ENCODE results near the gene SNRK.

The SNRK gene

DNA sequence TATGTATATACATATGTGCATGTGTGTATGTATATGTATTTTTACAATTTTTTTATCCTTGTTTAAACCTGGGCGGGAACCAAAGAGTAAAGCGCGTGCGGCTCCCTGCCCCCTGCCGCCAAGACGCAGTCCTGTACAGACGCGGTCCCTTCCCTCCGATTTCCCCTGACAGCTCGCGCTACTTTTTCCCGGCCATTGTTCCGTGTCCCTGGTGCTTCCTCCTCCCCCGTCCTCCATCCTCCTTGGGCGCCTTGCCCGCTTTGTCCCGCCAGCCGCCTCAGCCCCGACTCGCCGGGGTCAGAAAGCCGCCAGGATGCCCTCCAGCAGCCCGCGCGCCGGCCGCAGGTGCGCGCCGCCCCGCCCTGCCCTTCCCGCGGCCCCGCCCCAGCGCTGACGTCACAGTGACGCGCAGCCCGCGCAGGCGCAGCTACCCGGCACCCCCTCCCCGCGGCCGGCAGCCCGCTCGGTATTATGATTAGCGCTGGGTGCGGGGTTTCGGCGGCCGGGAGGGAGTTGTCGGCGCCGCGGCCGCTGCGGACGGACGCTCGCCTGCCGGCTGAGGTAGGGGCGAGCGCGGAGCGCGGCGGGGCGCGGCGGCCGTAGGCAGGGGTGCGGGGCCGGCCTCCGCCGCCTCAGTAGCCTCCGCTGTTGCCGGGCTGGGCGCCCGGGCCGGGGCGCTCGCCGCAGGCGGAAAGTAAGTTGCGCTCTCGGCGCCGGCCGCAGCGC lies at the start of gene SNRK:
SNRK (plus strand) TSS at position 426 of the 726 bp plus-strand sequence. CDS start 16,664 bp downstream, outside the sequence.
- DNase-seq (ENCODE audit: low read depth), result peak; percentile 90

DNA sequence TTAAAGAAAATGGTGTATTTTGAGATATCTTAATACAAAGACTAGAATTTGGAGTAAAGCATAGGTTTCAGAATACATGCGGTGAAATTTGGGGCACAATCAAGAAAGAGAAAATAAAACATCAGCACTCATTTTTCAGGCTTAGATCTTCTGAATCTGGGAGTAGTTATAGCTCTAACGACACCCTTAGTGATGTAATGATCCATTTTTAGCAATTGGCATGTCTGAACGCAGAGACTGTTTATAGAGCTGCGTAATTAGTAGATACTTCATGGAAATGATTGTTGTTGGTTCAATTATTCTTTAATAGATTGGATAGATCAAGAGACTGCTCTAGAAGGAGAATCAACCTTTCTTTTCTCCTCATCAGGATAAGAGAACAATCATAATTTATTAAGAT lies 47.5 kb upstream of the SNRK start:
- no peak for DNase-seq (ENCODE audit: low read depth)

GRCh38 chr3:43239755-43240154 lies 46.6 kb upstream of the SNRK start:
- no peak for DNase-seq (ENCODE audit: low read depth)

DNA sequence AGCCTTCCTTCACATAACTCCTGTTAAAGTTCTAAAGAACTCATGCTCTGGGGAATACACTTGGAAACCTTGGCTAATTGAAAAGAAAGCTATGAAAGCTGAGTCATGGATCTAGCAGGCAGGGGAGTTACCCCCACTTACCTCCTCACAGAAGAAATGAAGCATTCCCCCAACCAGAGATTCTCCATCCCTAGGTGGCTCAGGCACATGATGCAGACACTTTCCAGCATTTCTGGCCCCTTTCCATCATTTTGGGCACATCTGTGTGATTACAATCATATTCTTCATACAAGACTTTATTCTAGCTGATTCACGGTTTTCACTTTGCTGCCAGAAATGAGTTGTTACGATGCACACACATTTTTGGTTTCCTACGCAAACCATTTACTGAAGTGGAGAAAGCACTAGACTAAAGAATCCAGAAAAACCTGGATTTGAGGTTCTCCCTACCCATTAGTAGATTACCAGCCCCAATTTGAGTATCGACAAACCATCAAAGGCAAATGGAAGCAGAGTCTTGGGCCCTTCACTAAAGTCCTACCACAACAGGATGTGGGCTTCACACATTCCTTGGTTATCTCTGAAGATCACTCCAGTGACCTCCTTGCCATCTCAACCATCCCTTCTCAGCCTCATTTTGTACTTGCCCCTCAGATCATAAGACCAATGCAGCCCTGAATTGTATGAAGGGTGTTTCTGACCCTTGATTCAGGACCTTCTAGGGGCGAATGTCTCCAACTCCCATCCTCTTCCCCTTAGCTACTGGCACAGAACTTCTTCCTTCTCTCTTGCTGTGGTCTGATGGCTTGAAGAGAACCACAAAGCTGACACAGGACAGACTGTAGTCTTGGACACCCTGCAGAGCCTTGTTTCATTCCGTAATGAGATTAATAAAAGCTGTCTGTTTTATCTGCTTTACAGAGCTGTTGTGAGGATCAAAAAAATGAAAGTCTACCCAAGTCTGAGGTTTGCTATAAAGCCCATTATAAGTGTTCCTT lies 42.5 kb upstream of the SNRK start:
- DNase-seq (ENCODE audit: low read depth), result no peak

DNA sequence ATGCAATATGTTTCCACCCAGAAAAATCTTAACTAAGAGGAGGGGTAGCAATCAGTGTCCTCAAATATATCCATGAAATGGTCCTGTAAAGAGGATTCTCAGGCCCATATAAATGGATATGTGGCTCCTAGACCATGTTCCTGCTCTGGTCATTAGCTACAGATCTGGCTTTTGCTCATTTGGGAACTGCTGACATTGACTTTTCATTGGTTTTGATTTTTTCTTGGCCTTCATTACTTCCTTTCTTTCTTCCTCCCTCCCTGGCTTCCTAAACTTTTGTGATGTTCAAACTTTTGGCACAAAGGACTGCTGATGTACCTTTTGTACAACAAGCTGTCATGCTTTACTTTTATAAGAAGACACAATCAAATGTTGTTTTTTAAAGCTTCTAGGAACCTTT lies 41.6 kb upstream of the SNRK start:
- no peak for DNase-seq (ENCODE audit: low read depth)

DNA sequence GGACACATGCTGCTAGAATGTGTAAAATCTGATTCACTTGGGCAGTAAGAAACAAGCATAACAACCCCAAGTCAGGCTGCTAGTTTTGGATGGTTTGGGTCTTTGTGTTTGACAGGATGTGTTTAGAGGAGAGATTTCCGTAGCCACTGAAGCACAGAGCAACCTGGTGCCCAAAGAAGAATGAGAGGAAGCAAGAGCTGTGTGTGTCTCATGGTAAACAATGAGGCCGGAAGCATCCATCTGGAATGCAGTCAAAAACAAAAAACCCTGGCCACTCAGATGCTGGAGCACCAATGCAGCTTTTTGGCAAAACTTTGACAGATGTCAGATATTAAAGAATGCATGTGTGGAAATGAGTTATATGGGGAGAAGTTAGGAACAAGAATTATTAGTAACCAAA lies 39.4 kb upstream of the SNRK start:
- DNase-seq (ENCODE audit: low read depth), result no peak

GRCh38 chr3:43247561-43248184 lies 38.7 kb upstream of the SNRK start:
- no peak for DNase-seq (ENCODE audit: low read depth)

DNA sequence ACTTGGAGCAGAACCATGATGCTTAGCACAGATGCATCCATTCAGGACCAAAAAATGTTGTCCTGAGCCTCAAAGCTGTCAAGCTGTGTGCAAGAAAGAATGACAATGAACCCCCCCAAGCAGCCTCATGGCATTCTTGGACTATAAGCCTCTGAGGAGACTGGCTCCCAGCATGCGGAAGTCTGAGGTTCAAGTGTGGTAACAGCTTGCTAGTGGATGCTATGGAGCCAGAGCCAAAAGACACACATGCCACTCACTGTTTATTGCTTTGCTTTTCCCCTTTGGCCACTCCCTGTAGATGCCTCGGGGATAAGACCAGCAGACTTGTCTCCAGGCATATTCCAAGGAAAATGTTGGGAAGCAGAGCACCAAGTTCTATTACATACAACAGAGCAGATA lies 38.2 kb upstream of the SNRK start:
- no peak for DNase-seq (ENCODE audit: low read depth)

DNA sequence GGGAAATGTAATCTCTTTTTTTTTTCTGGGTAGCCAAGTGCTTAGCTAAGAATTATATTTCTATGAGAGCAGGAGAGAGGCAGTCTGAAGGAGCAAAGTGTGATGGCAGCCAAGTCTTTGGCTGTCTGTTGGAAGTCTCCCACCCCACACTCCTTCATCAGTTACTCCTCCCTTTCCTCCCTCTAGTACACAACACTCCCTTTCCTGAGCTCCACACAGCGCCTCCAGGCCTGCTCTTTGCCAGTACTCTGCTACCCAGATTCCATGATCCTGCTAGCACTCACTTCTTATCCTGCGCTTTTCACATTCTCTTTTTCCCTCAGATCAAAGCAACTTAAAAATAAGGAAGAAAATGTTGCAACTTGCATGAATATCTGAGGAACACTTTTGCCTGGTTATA lies 37.4 kb upstream of the SNRK start:
- no peak for DNase-seq (ENCODE audit: low read depth)

GRCh38 chr3:43249405-43249804 lies 36.9 kb upstream of the SNRK start:
- DNase-seq (ENCODE audit: low read depth), result no peak

DNA sequence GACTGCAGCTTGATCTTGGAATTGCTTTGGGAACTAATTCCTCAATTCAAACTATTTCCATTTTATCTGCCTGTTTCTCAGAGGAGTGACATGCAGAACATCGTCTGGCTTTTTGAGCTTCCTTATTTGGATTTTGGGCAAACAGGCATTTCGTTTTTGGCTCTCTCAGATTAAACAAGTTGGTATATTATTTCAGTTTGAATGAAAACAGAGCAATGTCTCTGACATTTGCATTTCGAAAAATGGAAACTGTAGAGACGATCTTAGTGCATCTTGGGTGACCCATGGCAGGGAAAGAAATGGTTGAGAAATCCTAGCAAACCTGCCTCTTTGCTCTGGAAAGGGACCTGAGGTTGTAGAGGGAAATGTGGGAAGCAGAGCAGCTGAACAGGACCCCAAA lies 33.0 kb upstream of the SNRK start:
- DNase-seq (ENCODE audit: low read depth), result no peak

DNA sequence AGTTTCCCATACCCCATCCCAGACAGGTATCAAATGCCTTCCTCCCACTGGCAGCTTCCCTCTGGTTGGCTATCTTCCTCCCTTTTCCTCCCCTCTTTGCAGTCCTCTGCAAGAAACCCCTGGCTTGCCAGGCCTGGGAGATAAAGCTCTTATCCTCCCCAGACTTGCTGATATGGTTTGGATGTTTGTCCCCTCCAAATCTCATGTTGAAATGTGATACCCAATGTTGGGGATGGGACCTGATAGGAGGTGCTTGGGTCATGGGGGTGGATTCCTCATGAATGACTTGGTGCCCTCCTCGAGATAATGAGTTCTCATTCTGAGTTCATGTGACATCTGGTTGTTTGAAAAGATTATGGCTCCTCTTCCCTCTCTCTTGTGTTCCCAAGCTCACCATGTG lies 32.2 kb upstream of the SNRK start:
- DNase-seq (ENCODE audit: low read depth), result no peak

DNA sequence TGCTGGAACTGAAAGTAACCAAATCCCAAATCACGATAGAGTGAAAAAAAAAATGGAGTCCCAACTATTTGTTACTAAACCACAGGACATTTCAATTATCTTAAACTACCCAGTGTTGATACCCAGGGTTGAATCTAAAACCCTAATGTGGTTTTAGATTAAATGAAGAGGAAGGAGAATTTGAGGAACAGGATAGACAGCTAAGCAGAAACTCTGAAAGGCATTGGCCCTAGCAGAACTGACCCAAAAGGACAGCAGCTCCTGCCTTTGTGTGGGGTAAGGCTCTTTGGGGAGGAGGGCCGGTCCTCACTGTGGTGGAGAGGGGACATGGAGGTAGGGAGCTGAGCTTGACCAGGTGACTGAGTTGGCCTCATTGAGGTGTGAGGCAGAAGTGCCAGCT lies 30.7 kb upstream of the SNRK start:
- no peak for DNase-seq (ENCODE audit: low read depth)

GRCh38 chr3:43256714-43257461 lies 29.5 kb upstream of the SNRK start:
- DNase-seq (ENCODE audit: low read depth), result no peak

- DNase-seq (ENCODE audit: low read depth), result no peak
Measured at GRCh38 chr3:43257850-43258249, 28.5 kb upstream of the SNRK start.

GRCh38 chr3:43259626-43260025 lies 26.7 kb upstream of the SNRK start:
- DNase-seq (ENCODE audit: low read depth), result no peak

DNA sequence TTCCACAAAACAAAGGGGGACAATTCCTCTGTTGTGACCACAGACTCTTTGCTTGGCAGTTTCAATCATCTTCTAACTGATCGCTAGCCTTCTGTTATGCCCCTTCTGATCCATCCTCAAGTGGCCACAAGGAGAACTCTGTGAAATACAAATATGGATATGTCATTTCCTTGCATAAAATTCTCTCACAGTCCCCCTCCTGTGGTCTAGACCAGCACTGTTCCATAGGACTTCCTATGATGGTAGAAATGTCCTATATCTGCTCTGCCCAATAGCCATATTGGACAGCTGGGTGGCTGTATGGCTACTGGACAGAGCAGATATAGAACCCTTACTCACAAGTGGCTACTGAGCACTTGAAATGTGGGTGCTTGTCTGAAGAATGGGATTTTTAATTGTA lies 25.9 kb upstream of the SNRK start:
- no peak for DNase-seq (ENCODE audit: low read depth)

- DNase-seq (ENCODE audit: low read depth), result no peak
Measured at GRCh38 chr3:43262194-43262593, 24.1 kb upstream of the SNRK start.

- no peak for DNase-seq (ENCODE audit: low read depth)
Measured at GRCh38 chr3:43266451-43266850, 19.9 kb upstream of the SNRK start.

GRCh38 chr3:43266995-43267394 lies 19.3 kb upstream of the SNRK start:
- no peak for DNase-seq (ENCODE audit: low read depth)

DNA sequence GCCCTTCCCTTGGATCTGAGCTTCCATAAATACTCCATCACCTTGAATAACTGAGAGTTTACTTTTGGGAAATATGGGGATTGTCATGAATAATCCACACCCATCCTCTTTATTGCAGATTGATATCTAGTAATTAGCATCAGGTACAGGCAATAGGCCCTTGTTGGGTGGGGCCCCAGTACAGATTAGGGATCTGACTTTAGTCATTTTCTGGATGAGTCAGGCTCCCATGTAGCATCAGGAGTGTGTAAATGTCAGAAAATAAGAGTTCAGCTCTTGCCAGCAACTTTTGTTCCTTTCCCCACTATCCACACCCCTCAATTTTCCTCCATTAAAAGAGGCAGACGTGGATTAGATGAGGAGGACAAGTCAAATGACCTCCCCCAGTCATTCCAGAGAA lies 17.7 kb upstream of the SNRK start:
- DNase-seq (ENCODE audit: low read depth), result no peak

DNA sequence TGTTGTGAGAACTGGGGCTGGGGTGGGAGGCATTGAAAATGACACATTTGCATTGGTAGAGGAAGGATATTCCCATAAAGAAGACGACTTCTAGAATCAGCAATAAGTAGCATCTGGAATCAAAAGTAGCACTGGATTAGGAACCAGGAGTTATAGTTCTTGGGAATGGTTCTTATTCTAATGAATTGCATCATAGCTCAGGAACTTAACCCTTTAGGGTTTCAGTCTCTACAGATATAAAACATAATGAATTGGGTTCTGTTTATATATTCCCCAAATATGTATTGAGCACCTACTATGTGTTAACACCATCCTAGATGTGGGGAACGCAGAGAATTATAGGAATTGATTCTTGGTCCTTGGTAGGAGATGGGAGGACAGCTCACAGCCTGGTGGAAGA lies 16.3 kb upstream of the SNRK start:
- DNase-seq (ENCODE audit: low read depth), result no peak
